OCI-LY3 (cell line): Measurements from ENCODE around the gene SLC9A8.

Experiments
- CTCF ChIP-seq: fragments of 200-600, 300-600 bp; sonication (generic); IDR thresholded peaks from 2 replicates; pipeline ENCODE4 v1.5.1; 2014; ENCODE audit warnings: antibody characterized with exemption, low read length, low read depth
- EZH2phosphoT487 ChIP-seq: fragments of 200-600 bp; shearing (Covaris generic); IDR thresholded peaks from 2 replicates; pipeline ENCODE4 v1.6.1; 2018; ENCODE audit warnings: antibody characterized with exemption, mixed run types, low read depth

- TF ChIP-seq CTCF, result no peak
- TF ChIP-seq EZH2phosphoT487, result no peak
Observed at GRCh38 chr20:49905415-49906091, 92.9 kb downstream of the SLC9A8 start.
